Lung (tissue), 16 donors: ENCODE measurements around the gene PIK3R6. TPM values are rescaled to one million over a fixed set of nuclear protein-coding genes. Genes with fewer than 3 reads are reported as not detected.

ENCODE experiments used
- ATAC-seq: fragments of 200-7000 bp; cut with Tn5 transposase; one replicate; pipeline ENCODE4 v1.9.1; 2020; ENCODE audit warnings: moderate number of reproducible peaks; ENCODE audit not compliant: insufficient read depth, low FRiP score
- DNase-seq, 3 donors: peaks; one replicate each; pipeline ENCODE4 v3.0.0-alpha.2; 2013 to 2017
- H3K27ac ChIP-seq, 2 donors: one replicate each; pipeline ENCODE4 v1.5.1; 2013; ENCODE audit warnings: mild to moderate bottlenecking in 2 of 2, moderate library complexity in 2 of 2, control low read depth in 1 of 2, inconsistent platforms in 1 of 2, low read depth in 1 of 2, low read length in 1 of 2
- H3K27me3 ChIP-seq, 3 donors: one replicate each; pipeline ENCODE4 v1.5.1; 2013; ENCODE audit warnings: low read length in 2 of 3; ENCODE audit not compliant: control insufficient read depth in 3 of 3, insufficient read depth in 3 of 3
- H3K36me3 ChIP-seq, 4 donors: one replicate each; pipeline ENCODE4 v1.5.1; 2013; ENCODE audit warnings: low read length in 4 of 4, mild to moderate bottlenecking in 1 of 4, moderate library complexity in 1 of 4; ENCODE audit not compliant: control insufficient read depth in 4 of 4, insufficient read depth in 4 of 4
- H3K4me1 ChIP-seq, 5 donors: one replicate each; pipeline ENCODE4 v1.5.1; 2013; ENCODE audit warnings: low read length in 5 of 5, mild to moderate bottlenecking in 2 of 5, moderate library complexity in 1 of 5; ENCODE audit not compliant: control insufficient read depth in 5 of 5, insufficient read depth in 5 of 5
- H3K4me3 ChIP-seq: one replicate; pipeline ENCODE4 v1.5.1; 2013; ENCODE audit warnings: mild to moderate bottlenecking, control low read depth, moderate library complexity
- H3K9ac ChIP-seq, 2 donors: one replicate each; pipeline ENCODE4 v1.5.1; 2013; ENCODE audit warnings: low read length in 2 of 2, control low read depth in 1 of 2; ENCODE audit not compliant: insufficient read depth in 1 of 2
- H3K9me3 ChIP-seq, 4 donors: one replicate each; pipeline ENCODE4 v1.5.1; 2013; ENCODE audit warnings: low read length in 3 of 4, mild to moderate bottlenecking in 1 of 4, moderate library complexity in 1 of 4; ENCODE audit not compliant: control insufficient read depth in 4 of 4, insufficient read depth in 3 of 4
- CTCF ChIP-seq: IDR thresholded peaks from 2 replicates; pipeline ENCODE4 v1.5.1; 2012; ENCODE audit warnings: mild to moderate bottlenecking; ENCODE audit errors: control extremely low read depth, extremely low read depth
- WGBS, 2 donors: extraction: QIAGEN DNeasy Blood & Tissue Kit; methylation state at CpG; one replicate each; pipeline ENCODE4 v1.1.7; 2013; 5-methylcytosine and 5-hydroxymethylcytosine counted together
- long read RNA-seq, 5 donors: transcript quantifications; one replicate each; lab custom pipeline, GENCODE V29; 2026
- polyA plus RNA-seq, 2 donors: library from polyadenylated mRNA; stranded (reverse); fragments of 200-250 nt; gene quantifications; one replicate each; pipeline ENCODE4 v1.2.1, GENCODE V29; 2013
- total RNA-seq, 2 donors: library from RNA; depleted of rRNA in 1 of 2; stranded (reverse); fragments of >200 nt in 1 of 2; gene quantifications; one replicate each; pipeline ENCODE4 v1.2.1, GENCODE V29; 2014 to 2021
- donor health status: control.
- donor health status: control.
- donor health status: Bipolar disorder and iron deficiency.
- donor health status: healthy.
- donor health status: DM: yes; HTN: yes; CAD: no.

PIK3R6 gene, protein sequence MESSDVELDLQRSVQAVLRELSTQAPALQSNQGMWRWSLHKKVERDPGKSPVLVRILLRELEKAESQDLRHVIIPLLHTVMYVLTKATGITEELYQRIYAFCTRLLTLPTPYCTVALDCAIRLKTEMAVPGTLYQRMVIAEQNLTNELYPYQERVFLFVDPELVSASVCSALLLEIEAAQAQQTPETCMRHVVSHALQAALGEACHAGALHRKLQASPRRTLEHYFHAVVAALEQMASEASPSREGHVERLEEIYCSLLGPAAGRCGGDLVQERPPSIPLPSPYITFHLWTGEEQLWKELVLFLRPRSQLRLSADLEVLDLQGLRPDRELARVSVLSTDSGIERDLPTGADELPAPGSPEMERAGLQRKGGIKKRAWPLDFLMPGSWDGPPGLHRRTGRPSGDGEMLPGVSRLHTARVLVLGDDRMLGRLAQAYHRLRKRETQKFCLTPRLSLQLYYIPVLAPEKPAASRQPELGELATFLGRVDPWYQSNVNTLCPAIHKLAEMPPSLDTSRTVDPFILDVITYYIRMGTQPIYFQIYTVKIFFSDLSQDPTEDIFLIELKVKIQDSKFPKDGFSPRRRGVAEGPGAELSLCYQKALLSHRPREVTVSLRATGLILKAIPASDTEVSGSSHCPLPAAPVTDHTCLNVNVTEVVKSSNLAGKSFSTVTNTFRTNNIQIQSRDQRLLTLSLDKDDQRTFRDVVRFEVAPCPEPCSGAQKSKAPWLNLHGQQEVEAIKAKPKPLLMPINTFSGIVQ
- total RNA-seq (1 to 10 TPM; 1.3 to 3.0 TPM), polyA plus RNA-seq (1 to 10 TPM in 1 of 2 donors, under 1 TPM in 1; 0.93 to 1.7 TPM)
- long read RNA-seq, donor 1, result 0 reads
- long read RNA-seq, donor 2, partial matches to known transcripts, result 5 of 5 reads
- long read RNA-seq, donor 2, other reads (novel, unspliced or antisense), result 0 of 5 reads
- long read RNA-seq, donor 3, result 0 reads
- long read RNA-seq, donor 4, result 0 reads
- long read RNA-seq, donor 5, result 0 reads

DNA sequence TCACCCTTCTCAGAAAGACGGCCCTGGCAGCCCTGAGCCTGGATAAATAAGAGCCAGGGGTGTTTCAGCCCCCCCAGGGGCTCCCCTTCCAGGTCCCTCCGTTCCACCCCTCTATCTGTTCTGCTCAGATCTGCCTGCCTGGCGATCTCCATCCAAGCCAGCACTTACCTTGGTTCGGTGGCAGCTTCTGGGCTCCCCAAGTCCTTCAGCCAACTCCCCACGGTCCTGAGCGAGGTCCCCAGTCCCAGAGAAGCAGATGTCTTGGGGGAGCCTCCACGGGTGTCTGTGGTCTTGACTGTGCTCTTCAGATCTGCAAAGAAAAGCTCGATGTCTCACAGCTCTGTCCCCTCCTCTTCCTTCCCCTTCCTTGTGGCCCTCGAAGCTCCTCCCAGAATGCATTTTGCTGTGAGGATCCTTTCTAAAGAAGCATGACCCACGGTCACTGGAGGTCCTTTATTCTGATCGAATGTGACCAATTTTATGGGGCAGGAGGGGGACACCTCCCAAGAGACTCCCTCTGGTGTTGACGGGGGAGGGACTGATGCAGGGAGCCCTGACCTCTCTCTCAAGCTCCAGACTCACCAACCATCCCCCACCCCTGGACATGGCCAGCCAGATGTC, at the start of gene PIK3R6:
Gene PIK3R6 (minus strand): TSS at position 314 of the 621 bp plus-strand sequence. CDS start 17,880 bp downstream, outside the sequence.
- H3K27ac ChIP-seq, result no peak within 1 kb of the TSS
- H3K4me3 ChIP-seq, result no peak within 1 kb of the TSS
- H3K27me3 ChIP-seq, result peaks cover 0 to 25% (median 0%) of the 10 kb centered on the region in 3 donors
- WGBS, 2 donors, result 24 to 34% methylated on average over 12 of the region's 12 CpGs
- DNase-seq (no peak), ATAC-seq (no peak)
- no peak for TF ChIP-seq CTCF
- no peaks in the 10 kb centered on the region for H3K36me3 ChIP-seq
- H3K4me1 ChIP-seq, result no peaks in the 10 kb centered on the region
- no peak within 1 kb of the TSS for H3K9ac ChIP-seq
- H3K9me3 ChIP-seq, result peaks cover 0 to 7% (median 0%) of the 10 kb centered on the region in 4 donors

GRCh38 chr17:8916466-8916865, 49.0 kb upstream of the PIK3R6 start:
- H3K9me3 ChIP-seq, result peaks cover 0 to 7% (median 4%) of the 10 kb centered on the region in 4 donors
- H3K4me3 ChIP-seq, result no peak overlapping the region
- ATAC-seq (peak; percentile 52), DNase-seq (no peak)
- no peaks in the 10 kb centered on the region for H3K36me3 ChIP-seq
- no peak for TF ChIP-seq CTCF
- no peaks in the 10 kb centered on the region for H3K4me1 ChIP-seq
- H3K27me3 ChIP-seq, result peaks cover 0 to 8% (median 0%) of the 10 kb centered on the region in 3 donors
- H3K27ac ChIP-seq, result peak overlapping the region in 1 of 2 donors; percentile 27
- WGBS, 2 donors, result 20 to 66% methylated on average over 7 of the region's 7 CpGs
- H3K9ac ChIP-seq, result no peak overlapping the region

DNA sequence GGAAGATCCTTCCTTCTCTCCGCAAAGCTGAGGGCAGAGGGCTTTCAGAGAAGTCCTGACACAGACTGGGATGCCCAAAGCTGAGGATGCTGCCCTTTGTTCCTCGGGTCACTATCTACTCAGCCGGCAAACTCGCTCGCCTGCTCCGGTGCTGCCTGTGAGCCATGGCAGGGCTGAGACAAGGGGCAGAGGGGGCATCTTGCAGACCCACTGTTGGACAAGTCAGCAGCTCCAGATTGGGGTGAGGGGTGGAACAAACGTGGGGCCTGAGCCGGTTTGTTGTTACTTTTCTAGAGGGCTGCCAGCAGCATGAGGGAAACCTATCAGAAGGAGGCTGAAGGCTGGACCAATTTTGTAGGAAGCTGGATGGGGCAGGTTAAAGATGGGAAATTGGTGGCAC, 47.1 kb upstream of the PIK3R6 start:
- Histone ChIP-seq H3K27ac (no peak overlapping the region), H3K9me3 (peaks cover 0 to 7% (median 4%) of the 10 kb centered on the region in 4 donors), H3K27me3 (peaks cover 0 to 18% (median 3%) of the 10 kb centered on the region in 3 donors), H3K36me3 (no peaks in the 10 kb centered on the region), H3K4me1 (no peaks in the 10 kb centered on the region), H3K9ac (no peak overlapping the region), H3K4me3 (no peak overlapping the region)
- no peak for TF ChIP-seq CTCF
- ATAC-seq, result no peak
- DNase-seq, result no peak
- 86 to 89% methylated on average over 8 of the region's 8 CpGs for WGBS, 2 donors
